Activated naive CD8-positive, alpha-beta T cell treated with anti-CD3 and anti-CD28 coated beads, Interleukin-2, amount 10 ng/mL, durations not matched to agents 7 days and 5 days (primary cell): ENCODE measurements around the gene CZIB. TPM values are rescaled to one million over a fixed set of nuclear protein-coding genes. Genes with fewer than 3 reads are reported as not detected.

ENCODE experiments used
- ATAC-seq: fragments of 150-1000 bp; cut with Tn5 transposase; one replicate; pipeline ENCODE4 v1.10.0; 2021; ENCODE audit warnings: low read depth, moderate library complexity
- POLR2A ChIA-PET: fragments of 350-600 bp; sonication (Branson Sonifier 250); formaldehyde crosslinking; loops from one replicate; lab custom pipeline; 2021; ENCODE audit warnings: antibody characterized with exemption; lab: Charles Lee
- DNase-seq: peaks from one replicate; pipeline ENCODE4 v3.0.0; 2021
- H3K27ac Mint-ChIP-seq: one replicate; pipeline ENCODE4 v1.8.0; 2022; ENCODE audit warnings: mild to moderate bottlenecking, mixed read lengths
- H3K27me3 Mint-ChIP-seq: one replicate; pipeline ENCODE4 v1.8.0; 2022; ENCODE audit warnings: mild to moderate bottlenecking, moderate library complexity, mixed read lengths
- H3K36me3 Mint-ChIP-seq: one replicate; pipeline ENCODE4 v1.8.0; 2021; ENCODE audit warnings: mild to moderate bottlenecking, mixed read lengths
- H3K4me1 Mint-ChIP-seq: one replicate; pipeline ENCODE4 v1.8.0; 2021; ENCODE audit warnings: mixed read lengths
- H3K4me3 Mint-ChIP-seq: one replicate; pipeline ENCODE4 v1.8.0; 2022; ENCODE audit warnings: mild to moderate bottlenecking, moderate library complexity, mixed read lengths
- H3K9me3 Mint-ChIP-seq: one replicate; pipeline ENCODE4 v1.8.0; 2021; ENCODE audit warnings: mixed read lengths
- total RNA-seq, 2 experiments: library from RNA; stranded (reverse); gene quantifications; one replicate each; pipeline ENCODE4 v1.2.3, GENCODE V29; 2021

Gene CZIB
- total RNA-seq, 2 experiments from 2014 or later, result 57.7 to 63.1 TPM

GRCh38 chr1:53254011-53254640 is 33.7 kb upstream of the CZIB start:
- POLR2A ChIA-PET, result no interaction called here
- no peaks in the 10 kb centered on the region for H3K4me1 Mint-ChIP-seq
- no peaks in the 10 kb centered on the region for H3K9me3 Mint-ChIP-seq
- peaks cover 27% of the 10 kb centered on the region for H3K36me3 Mint-ChIP-seq
- H3K27ac Mint-ChIP-seq, result no peak overlapping the region
- H3K27me3 Mint-ChIP-seq, result no peaks in the 10 kb centered on the region
- ATAC-seq (no peak), DNase-seq (no peak)
- no peak overlapping the region for H3K4me3 Mint-ChIP-seq

- POLR2A ChIA-PET, result no interaction called here
- H3K27me3 Mint-ChIP-seq, result no peaks in the 10 kb centered on the region
- H3K9me3 Mint-ChIP-seq, result no peaks in the 10 kb centered on the region
- H3K27ac Mint-ChIP-seq, result no peak overlapping the region
- no peak overlapping the region for H3K4me3 Mint-ChIP-seq
- DNase-seq, result no peak
- no peak for ATAC-seq
- peaks cover 20% of the 10 kb centered on the region for H3K36me3 Mint-ChIP-seq
- no peaks in the 10 kb centered on the region for H3K4me1 Mint-ChIP-seq
Measured at GRCh38 chr1:53250325-53250724, 29.9 kb upstream of the CZIB start.

DNA sequence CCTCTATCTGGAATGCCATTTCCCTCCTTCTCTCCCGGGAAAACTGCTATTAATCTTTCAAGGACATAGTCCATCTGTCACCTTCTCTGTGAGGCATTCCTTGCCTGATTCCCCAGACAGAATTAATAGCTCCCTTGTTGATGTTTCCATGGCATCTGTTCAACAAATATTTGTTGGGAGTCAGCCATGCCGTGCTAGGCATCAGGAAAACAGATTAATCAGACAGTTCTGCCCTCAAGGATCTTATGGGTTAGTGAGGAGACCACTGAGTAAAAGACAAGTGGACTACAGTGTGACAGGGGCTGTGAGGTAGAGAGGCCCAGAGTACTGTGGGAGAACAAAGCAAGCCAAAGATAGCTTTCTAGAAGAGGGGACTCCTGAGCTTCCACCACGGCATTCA is 29.3 kb upstream of the CZIB start:
- peaks cover 20% of the 10 kb centered on the region for H3K36me3 Mint-ChIP-seq
- H3K27ac Mint-ChIP-seq, result no peak overlapping the region
- no peaks in the 10 kb centered on the region for H3K9me3 Mint-ChIP-seq
- no peak overlapping the region for H3K4me3 Mint-ChIP-seq
- POLR2A ChIA-PET, result no interaction called here
- DNase-seq (no peak), ATAC-seq (no peak)
- H3K27me3 Mint-ChIP-seq, result no peaks in the 10 kb centered on the region
- H3K4me1 Mint-ChIP-seq, result no peaks in the 10 kb centered on the region

DNA sequence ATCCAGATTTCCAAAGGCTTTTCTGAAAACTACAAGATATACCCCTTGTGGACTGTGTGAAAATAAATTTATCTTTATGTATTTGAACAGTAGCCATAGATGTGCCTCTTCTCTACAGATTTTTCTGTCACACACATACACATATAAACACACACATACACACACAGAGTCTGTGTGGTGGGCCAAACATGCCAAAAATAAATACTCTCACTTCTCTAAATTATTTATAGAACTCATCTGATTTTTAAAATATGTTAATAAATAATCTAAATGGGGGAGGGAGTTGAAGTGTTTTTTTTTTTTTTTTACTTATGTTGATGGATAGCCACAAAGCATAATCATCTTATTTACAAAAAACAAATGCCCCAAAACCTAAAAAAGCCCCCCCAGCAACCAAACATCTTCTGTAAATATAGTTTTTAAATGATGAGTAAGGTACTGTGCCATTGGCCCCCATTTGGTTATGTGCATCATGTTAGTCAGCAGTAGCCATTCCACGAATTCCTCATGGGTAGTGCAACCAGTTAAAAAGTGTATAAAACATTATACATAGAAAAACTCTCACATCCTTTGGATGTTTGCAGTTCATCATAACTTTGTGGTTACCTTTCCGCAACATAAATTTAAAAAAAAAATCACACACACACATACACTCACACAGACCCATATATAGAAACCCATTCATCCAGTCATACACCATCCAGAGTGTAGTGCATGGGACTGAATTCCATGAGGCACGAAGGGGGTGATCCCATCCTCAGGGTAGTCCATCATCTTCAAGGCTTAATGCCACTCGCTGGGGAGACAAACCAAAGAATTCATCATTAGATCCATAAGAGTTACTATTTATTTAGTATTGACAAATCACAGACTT is 26.1 kb upstream of the CZIB start:
- no peak for ATAC-seq
- Mint-ChIP-seq H3K9me3 (no peaks in the 10 kb centered on the region), H3K27me3 (no peaks in the 10 kb centered on the region), H3K36me3 (peaks cover 14% of the 10 kb centered on the region), H3K4me1 (no peaks in the 10 kb centered on the region), H3K4me3 (no peak overlapping the region), H3K27ac (no peak overlapping the region)
- POLR2A ChIA-PET, result no interaction called here
- no peak for DNase-seq

- DNase-seq, result no peak
- H3K27me3 Mint-ChIP-seq, result no peaks in the 10 kb centered on the region
- no peak overlapping the region for H3K4me3 Mint-ChIP-seq
- peaks cover under 1% of the 10 kb centered on the region for H3K4me1 Mint-ChIP-seq
- no peak for ATAC-seq
- H3K36me3 Mint-ChIP-seq, result no peaks in the 10 kb centered on the region
- H3K27ac Mint-ChIP-seq, result no peak overlapping the region
- no peaks in the 10 kb centered on the region for H3K9me3 Mint-ChIP-seq
- POLR2A ChIA-PET, result no interaction called here
Measured at GRCh38 chr1:53244141-53244540, 23.7 kb upstream of the CZIB start.

DNA sequence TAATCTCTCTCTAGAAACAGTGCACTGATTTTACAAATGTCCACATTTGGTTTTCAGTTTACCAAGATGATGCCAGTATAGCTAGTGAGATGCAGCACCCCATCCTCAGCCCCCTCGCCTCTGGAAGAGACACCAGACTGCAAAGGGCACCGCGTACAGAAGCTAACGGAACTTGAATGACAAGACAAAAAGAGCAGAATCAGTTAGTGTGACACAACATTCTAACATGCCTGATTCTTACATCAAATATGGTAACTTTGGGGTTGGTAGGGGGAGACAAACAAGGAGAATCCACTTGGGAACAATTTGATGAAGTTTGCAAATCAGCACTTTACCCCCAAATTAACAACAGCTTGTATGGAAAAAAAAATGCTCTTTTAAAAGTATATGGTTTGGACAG is 21.9 kb upstream of the CZIB start:
- Mint-ChIP-seq H3K27me3 (no peaks in the 10 kb centered on the region), H3K4me1 (peaks cover 8% of the 10 kb centered on the region), H3K9me3 (no peaks in the 10 kb centered on the region), H3K36me3 (peaks cover 3% of the 10 kb centered on the region), H3K27ac (no peak overlapping the region), H3K4me3 (no peak overlapping the region)
- no peak for ATAC-seq
- DNase-seq, result no peak
- POLR2A ChIA-PET, result interaction anchor here (0.7 kb wide), 1 partner anchor 84 kb away, joined by 5 read pairs; no protein-coding TSS in a partner anchor

DNA sequence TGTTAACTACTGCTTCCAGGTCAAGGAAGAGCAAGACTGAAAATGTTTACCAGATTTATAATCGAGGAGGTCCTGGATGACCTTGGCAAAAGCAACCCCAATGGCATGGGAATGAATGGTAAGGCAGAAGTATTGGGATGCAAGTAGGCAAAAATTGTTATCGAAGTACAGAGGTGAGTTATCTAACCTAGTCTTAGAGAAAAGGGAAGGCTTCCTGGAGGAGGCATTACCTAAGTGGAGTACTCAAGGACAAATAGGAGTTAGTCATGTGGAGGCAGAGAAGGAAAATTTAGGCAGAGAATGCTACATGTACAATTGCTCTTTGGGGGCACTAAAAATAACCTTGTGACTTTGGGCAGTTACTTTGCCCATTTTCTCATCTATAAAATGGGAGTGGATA is 21.4 kb upstream of the CZIB start:
- peaks cover 3% of the 10 kb centered on the region for H3K36me3 Mint-ChIP-seq
- no peak overlapping the region for H3K27ac Mint-ChIP-seq
- no peaks in the 10 kb centered on the region for H3K27me3 Mint-ChIP-seq
- POLR2A ChIA-PET, result no interaction called here
- DNase-seq, result no peak
- no peaks in the 10 kb centered on the region for H3K9me3 Mint-ChIP-seq
- no peak for ATAC-seq
- no peak overlapping the region for H3K4me3 Mint-ChIP-seq
- peaks cover 8% of the 10 kb centered on the region for H3K4me1 Mint-ChIP-seq

GRCh38 chr1:53238197-53239155 is 18.0 kb upstream of the CZIB start, which contains the start of gene MAGOH:
TSS of gene MAGOH (minus strand) at chr1:53238518. CDS start at chr1:53238448, 70 bp downstream.
- no peaks in the 10 kb centered on the region for H3K27me3 Mint-ChIP-seq
- peaks cover 8% of the 10 kb centered on the region for H3K36me3 Mint-ChIP-seq
- H3K4me1 Mint-ChIP-seq, result peaks cover 19% of the 10 kb centered on the region
- POLR2A ChIA-PET, result interaction anchor here (0.7 to 1.1 kb wide), 3 partner anchors 18 to 43 kb away, joined by 3 to 5 read pairs (median 4); partner anchors contain the start of gene CZIB
- DNase-seq (peak; percentile 97), ATAC-seq (peak; percentile 99)
- H3K9me3 Mint-ChIP-seq, result no peaks in the 10 kb centered on the region
- peak within 1 kb of the TSS; percentile 93 for H3K27ac Mint-ChIP-seq
- peak within 1 kb of the TSS; percentile 95 for H3K4me3 Mint-ChIP-seq

DNA sequence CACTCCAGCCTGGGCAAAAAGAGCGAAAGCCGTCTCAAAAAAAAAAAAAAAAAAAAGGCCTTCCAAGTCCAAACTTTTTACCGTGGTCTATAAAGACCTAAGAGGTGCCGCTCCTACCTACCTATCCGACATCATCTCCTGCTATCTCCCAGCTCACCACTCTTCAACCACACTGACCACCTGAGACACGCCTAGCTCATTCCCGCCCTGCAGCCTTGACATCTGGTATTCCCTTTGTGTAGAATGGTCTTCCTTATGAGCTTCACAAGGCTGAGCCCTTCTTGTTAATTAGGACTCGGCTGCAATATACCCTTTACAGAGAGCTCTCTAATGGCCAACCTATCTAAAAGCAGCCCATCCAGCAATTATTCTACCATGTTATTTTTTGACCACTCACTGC is 17.2 kb upstream of the CZIB start:
- DNase-seq (no peak), ATAC-seq (no peak)
- Mint-ChIP-seq H3K36me3 (peaks cover 9% of the 10 kb centered on the region), H3K27me3 (no peaks in the 10 kb centered on the region), H3K9me3 (no peaks in the 10 kb centered on the region), H3K27ac (peak overlapping the region; percentile 93), H3K4me1 (peaks cover 19% of the 10 kb centered on the region), H3K4me3 (peak overlapping the region; percentile 95)
- POLR2A ChIA-PET, result interaction anchor here (0.5 to 1.1 kb wide), 3 partner anchors 28 to 42 kb away, joined by 3 to 4 read pairs (median 3); no protein-coding TSS in a partner anchor

- Mint-ChIP-seq H3K36me3 (no peaks in the 10 kb centered on the region), H3K27me3 (no peaks in the 10 kb centered on the region), H3K9me3 (no peaks in the 10 kb centered on the region), H3K4me1 (peaks cover 15% of the 10 kb centered on the region), H3K27ac (peak overlapping the region; percentile 94), H3K4me3 (peak overlapping the region; percentile 92)
- POLR2A ChIA-PET, result interaction anchor here (2.1 to 3.4 kb wide), 2 partner anchors 17 to 24 kb away, joined by 5 to 18 read pairs; partner anchors contain the start of genes CPT2 and MAGOH
- no peak for ATAC-seq
- DNase-seq, result no peak
Measured at GRCh38 chr1:53220962-53221286, 490 bp upstream of the CZIB start.

- POLR2A ChIA-PET, result interaction anchor here (0.5 to 3.4 kb wide), 3 partner anchors 19 to 526 kb away, joined by 3 to 18 read pairs (median 5); partner anchors contain the start of genes CPT2 and MAGOH
Measured at GRCh38 chr1:53219711-53220110, 723 bp downstream of the CZIB start.

DNA sequence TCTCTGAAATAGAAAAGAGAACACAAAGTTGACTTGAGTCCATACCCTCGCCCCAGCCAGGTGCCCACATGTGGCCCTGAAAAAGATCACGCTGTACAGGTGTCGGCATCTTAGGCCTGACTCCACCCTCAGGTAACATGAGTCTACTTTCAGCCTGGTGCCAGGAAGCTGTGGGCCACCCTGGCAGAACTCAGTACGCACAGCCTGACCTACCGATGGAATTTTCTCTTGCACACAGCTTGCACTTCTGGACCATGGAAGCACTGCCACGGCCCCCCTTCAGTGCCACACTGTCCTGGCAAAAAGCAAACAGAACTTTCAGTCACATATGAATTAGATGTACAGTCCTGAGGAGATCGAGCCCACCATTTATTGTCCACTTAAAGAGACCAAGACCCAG is 2.2 kb downstream of the CZIB start:
- DNase-seq (no peak), ATAC-seq (no peak)
- Mint-ChIP-seq H3K9me3 (no peaks in the 10 kb centered on the region), H3K27ac (peak overlapping the region; percentile 45), H3K36me3 (peaks cover under 1% of the 10 kb centered on the region), H3K4me1 (peaks cover 15% of the 10 kb centered on the region), H3K4me3 (no peak overlapping the region), H3K27me3 (no peaks in the 10 kb centered on the region)
- POLR2A ChIA-PET, result interaction anchor here (3.4 kb wide), 1 partner anchor 21 kb away, joined by 18 read pairs; the partner anchor contains the start of gene CPT2

More at GRCh38 chr1:53219711-53220110, 723 bp downstream of the CZIB start:
- peaks cover 15% of the 10 kb centered on the region for H3K4me1 Mint-ChIP-seq
- H3K27me3 Mint-ChIP-seq, result no peaks in the 10 kb centered on the region
- no peaks in the 10 kb centered on the region for H3K36me3 Mint-ChIP-seq
- H3K9me3 Mint-ChIP-seq, result no peaks in the 10 kb centered on the region
- ATAC-seq (no peak), DNase-seq (no peak)
- peak overlapping the region; percentile 94 for H3K27ac Mint-ChIP-seq
- peak overlapping the region; percentile 92 for H3K4me3 Mint-ChIP-seq
